ENCODE results near the gene RTCA. TPM values are rescaled to one million over a fixed set of nuclear protein-coding genes. Genes with fewer than 3 reads are reported as not detected.
"Not testable (repeated sequence)": the region's sequence is repeated elsewhere in the genome, so short reads cannot be mapped to it uniquely, and the experiment has no call there.

RTCA gene
- 52.2 TPM for total RNA-seq
- long read RNA-seq, transcript RTCA-203 (11 exons, 2,535 nt), result major isoform, 91 of 102 reads
- long read RNA-seq, partial matches to known transcripts, result 3 of 102 reads
- long read RNA-seq, other reads (novel, unspliced or antisense), result 5 of 102 reads

DNA sequence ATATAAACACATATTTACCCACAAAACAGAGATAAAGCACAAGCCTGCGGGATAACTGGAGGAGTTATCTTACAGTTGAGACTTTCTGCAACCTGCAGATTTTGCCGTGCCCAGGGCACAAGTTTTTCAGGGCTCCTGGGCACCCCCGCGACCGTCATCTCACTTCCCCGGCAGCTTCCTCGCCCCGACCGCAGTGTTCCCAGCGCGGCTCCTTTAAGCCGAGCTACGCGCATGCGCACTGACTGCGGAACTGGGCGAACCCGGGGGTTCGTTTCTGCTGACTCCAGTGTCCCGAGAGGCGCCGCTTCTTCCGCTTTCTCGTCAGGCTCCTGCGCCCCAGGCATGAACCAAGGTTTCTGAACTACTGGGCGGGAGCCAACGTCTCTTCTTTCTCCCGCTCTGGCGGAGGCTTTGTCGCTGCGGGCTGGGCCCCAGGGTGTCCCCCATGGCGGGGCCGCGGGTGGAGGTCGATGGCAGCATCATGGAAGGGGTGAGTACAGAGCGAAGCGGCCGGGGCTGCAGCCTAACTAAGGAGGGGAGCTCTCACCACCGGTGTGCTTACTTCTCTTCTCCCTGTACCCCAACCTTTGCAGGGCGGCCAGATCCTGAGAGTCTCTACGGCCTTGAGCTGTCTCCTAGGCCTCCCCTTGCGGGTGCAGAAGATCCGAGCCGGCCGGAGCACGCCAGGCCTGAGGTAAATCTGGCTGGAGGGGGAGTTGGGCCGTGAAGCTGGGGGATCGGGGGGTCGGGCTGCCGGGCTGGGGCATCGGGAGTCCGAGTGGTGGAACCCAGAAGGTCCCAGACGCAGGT is at the start of gene RTCA:
Gene RTCA, plus strand, starts transcription at position 286 of the 810 bp plus-strand sequence. Its CDS starts 160 bp downstream, at position 446.
- DNase-seq, result peak; percentile 99
- intact Hi-C loops (cut with micrococcal nuclease), result no loop called here
- peak; percentile 100 for ATAC-seq

DNA sequence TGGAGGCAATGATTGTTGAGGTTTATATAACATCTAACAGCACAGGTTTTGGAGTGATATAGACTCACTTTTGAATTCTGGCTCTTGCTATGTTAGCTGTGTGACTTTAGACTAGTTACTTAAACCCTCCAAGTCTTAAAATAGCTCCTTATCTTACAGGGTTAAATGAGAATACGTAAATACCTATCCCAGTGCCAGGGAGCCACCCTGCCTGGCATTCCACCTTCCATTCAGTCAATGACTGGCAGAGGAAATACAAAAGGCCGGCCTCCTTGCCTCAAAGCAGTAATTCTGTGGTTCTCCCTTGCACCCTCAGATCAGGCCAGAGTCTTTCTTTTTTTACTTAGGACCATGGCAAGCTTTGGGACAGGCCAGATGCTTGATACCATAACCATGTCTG is 48.2 kb upstream of the RTCA start:
- peak; percentile 67 for DNase-seq
- intact Hi-C loops (cut with micrococcal nuclease), result no loop called here
- peak; percentile 96 for ATAC-seq

DNA sequence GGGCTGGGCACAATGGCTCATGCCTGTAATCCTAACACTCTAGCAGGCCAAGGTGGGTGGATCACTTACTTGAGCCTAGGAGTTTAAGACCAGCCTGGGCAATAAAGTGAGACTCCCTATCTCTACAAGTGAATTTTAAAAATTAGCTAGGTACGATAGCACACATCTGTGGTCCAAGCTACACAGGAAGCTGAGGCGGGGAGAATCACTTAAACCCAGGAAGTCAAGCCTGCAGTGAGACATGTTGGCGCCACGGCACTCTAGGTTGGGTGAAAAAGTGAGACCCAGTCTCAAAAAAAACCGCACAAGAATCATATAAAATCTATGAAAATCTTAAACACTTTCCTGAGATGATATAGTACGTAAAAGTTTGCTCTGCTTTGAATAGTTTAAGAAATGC is 46.6 kb upstream of the RTCA start:
- intact Hi-C loops (cut with micrococcal nuclease), result no loop called here
- DNase-seq, result no peak
- ATAC-seq, result no peak

DNA sequence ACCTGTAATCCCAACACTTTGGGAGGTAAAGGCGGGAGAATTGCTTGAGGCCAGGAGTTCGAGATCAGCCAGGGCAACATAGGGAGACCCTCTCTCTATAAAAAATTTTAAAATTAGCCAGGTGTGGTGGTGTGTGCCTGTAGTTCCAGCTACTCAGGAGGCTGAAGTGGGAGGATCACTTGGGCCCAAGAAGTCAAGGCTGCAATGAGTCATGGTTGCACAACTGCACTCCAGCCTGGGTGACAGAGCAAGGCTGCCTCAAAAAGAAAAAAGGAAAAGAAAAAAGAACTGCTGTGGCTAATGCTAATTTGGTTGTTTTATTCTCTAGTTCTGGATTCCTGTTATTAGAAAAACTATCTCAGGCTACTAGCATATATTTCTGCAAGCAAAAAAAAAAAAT is 46.1 kb upstream of the RTCA start:
- DNase-seq (no peak), ATAC-seq (no peak)
- intact Hi-C loops (cut with micrococcal nuclease), result no loop called here

DNA sequence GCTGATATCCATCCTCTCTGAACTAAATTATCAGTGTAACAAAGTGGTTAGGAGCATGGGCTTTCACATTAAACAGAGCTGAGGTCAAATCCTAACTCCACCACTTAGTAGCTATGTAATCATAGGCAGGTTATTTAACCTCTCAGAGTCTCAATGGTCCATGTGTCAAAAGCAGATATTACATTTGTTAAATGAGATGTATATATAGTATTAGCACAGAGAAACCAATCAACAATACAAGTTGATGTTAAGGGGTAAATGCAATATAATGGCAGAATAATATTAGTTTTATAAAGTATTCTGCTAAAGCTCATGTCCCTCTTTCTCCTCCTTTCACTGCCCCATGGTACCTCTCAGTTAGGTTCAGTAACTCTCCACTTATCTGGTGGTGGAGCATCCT is 43.6 kb upstream of the RTCA start:
- no peak for ATAC-seq
- no peak for DNase-seq
- intact Hi-C loops (cut with micrococcal nuclease), result no loop called here

DNA sequence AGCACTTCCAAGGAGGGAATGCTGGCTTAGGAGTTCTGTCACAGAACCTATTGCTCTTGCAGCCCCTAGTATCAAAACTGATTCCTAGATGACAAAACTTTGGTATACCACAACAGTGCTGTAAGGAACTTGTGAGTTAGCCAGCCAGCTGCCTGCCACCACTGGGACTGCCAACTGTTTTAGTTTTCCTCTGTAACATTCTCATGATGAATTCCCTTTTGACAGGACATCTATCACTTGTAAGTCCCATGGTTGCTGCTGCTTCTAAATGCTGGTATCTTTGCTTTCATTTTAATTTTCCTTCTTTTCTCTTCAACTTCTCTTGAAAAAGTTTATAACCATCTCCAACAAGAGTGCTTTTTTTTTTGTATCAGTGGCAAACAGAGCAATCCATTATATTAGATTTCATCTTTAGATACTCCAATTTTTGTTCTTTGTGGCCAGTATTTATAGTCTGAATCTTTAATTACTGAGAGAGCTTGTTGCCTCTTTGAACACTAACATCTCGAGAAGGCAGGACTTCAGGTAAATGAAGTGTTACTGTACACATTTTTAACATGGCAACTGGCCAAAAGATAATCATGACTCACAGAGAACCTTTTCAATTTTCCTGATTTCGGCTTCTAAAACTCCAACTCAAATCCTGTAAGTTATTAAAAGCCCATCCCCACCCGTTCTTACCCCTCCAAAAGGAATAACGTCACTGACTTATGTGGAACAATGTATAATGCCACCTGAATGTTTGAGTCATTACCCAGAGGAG is 36.2 kb upstream of the RTCA start:
- DNase-seq, result no peak
- intact Hi-C loops (cut with micrococcal nuclease), result no loop called here
- peak; percentile 28 for ATAC-seq

DNA sequence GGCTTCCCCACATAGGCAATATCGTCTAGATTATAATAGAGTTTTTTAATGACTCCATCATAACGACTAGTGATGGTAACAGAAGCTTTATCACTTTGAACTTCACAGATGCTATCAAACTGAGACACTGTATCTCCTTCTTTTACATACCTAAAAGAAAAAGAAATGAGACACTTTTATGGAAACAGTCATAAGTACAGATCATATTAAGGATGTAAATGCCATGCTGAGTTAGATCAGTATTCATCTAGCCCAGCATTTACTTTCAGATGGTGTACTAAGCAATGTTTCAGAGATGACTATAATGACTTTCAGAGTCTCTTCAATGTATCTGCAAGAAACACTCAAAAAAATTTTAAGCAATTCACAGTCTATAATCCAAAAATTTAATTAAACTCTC is 35.3 kb upstream of the RTCA start:
- no peak for ATAC-seq
- DNase-seq, result no peak
- intact Hi-C loops (cut with micrococcal nuclease), result no loop called here

DNA sequence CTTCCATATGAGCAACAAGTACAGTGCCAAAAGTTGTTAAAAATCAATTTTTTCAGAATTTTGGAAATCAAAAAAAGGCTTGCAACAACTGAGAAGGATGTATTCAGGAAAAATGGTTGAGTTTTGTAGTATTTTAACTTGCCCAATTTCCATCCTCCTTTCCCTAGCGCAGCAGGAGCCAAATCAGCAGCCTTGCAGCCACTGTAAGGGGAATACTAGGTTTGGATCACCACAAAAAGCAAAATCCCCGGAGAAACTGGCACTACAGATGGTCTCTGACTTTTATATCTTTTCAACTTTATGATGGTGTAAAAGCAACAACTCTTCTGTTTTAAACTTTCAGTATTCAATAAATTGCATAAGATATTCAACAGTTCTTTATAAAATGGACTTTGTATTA is 34.3 kb upstream of the RTCA start:
- no peak for ATAC-seq

DNA sequence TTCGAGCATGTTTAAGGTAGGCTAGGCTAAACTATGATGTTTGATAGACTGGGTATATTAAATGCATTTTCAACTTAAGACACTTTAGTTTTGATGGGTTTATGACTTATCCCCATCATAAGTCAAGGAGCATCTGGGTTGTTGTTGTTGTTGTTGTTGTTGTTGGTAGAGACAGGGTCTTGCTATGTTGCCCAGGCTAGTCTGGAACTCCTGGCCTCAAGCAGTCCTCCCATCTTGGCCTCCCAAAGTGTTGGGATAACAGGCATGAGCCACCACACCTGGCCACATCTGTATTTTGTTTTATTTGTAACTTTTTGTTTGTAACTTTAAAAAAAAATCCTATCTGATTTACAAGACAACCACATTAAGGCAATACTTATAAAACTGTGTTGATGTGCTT is 33.9 kb upstream of the RTCA start:
- no peak for DNase-seq
- no peak for ATAC-seq
- intact Hi-C loops (cut with micrococcal nuclease), result no loop called here

More for the DNA sequence above, 34.3 kb upstream of the RTCA start:
- intact Hi-C loops (cut with micrococcal nuclease), result no loop called here
- no peak for DNase-seq

DNA sequence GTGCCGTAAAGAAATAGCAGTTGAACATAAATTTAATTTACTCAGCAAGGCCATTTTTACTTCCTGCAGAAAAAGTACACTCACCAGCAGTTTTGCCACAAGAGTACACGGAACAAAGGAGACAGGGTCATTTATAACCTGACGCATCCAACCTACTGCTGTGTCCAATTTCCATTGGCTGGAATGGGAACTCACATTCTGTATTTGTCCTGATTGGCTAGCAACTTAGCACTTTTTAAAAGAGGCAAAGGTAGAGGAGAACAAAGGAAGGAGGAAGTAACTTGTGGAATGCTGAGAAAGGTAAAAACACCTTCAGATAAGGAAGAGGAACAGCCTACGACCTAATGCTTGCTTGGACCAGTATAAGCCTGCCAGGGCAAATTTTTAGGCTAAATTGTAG is 32.5 kb upstream of the RTCA start:
- ATAC-seq; intact Hi-C loops (cut with micrococcal nuclease); DNase-seq: not testable (repeated sequence)

DNA sequence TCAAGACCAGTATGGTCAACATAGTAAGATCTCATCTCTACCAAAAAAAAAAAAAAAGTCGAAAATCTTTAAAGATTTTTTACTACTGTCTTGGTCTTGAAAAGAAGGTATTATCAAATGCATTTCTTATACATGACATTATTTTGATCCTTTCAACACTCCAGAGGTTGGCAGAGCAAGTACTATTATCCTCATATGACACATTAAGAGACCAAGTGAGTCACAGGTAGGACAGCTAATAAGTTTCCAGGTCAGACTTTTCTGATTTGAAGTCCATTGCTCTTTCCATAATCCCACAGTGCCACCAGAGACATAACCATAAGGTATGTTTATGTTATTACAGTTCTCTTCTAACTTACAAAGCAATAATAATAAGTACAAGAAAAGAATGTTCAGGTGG is 31.6 kb upstream of the RTCA start:
- ATAC-seq (no peak), DNase-seq (no peak)
- intact Hi-C loops (cut with micrococcal nuclease), result no loop called here

DNA sequence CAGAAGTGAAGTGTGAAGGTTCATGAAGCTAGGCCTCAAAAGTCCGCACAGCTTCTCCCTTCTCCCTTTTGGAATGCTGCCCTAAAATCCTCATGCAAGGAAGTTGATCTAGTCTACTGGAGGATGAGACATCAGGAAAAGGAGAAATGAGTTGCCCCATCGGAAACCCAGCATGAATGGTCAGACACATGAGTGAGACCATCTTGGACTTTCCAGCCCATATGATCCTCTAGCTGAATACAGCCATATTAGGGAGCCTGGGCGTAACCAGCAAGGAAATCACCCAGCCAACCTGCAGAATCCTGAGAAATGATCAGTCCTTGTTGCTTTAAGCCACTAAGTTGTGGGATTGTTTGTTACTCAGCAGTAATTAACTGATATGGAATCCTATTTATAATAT is 28.9 kb upstream of the RTCA start:
- DNase-seq (no peak), ATAC-seq (no peak)
- intact Hi-C loops (cut with micrococcal nuclease), result no loop called here

DNA sequence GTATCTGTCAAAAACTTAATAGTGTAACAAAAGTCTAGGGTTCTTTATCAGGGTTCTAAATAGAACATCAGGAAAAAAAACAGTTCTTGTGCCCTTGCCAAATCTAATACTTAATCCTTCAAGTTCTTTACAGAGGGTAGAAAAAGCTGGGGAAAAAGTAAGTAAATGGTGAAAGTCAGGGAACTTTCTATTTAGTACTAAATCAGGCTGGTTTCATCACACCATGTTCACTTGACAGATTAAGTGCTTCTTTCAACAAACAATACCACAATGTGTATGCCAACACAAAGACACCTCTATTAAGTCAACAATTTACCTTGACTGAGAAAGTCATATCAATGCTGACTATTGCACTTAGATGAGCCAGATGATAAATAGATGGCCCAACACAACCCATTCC is 26.1 kb upstream of the RTCA start:
- no peak for ATAC-seq
- intact Hi-C loops (cut with micrococcal nuclease), result no loop called here

DNA sequence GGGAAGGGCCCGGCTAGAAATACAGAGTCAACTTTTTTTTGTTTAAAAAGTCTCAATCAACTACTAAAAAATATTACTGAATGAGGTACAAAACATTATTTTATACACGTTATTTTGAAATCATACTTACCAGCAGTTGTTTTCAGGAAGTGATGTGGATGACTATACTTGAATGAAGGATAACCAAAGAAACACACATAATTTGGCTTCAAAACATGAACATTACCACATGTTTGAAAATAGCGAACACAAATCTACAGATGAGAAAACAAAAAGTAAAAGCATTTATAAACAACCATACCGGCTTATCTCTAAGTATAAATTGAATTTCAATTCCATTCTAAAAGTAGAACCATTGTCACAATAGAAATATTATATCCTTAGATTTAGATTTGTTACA is 25.4 kb upstream of the RTCA start:
- ATAC-seq (no peak), DNase-seq (no peak)
- intact Hi-C loops (cut with micrococcal nuclease), result no loop called here

More for the DNA sequence above, 26.1 kb upstream of the RTCA start:
- no peak for DNase-seq

DNA sequence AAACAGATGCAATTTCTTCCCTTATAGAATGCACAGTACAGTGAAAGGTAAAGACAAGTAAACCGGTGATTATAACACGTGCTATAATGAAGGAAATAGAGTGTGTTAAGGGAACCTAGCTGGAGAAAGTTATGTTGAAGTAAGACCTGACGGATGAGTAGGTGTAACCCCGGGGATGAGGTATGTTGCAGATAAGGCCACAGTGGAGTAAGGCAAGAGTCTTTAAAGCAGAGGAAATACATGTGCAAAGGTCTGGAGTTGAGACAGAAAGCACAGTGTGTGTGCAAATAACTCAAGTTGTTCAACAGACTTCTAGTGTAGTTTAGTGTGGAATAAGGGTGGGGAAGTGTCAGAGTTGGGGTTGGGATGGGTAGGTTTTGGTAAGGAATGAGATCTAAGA is 19.3 kb upstream of the RTCA start:
- DNase-seq (no peak), ATAC-seq (no peak)
- intact Hi-C loops (cut with micrococcal nuclease), result no loop called here

DNA sequence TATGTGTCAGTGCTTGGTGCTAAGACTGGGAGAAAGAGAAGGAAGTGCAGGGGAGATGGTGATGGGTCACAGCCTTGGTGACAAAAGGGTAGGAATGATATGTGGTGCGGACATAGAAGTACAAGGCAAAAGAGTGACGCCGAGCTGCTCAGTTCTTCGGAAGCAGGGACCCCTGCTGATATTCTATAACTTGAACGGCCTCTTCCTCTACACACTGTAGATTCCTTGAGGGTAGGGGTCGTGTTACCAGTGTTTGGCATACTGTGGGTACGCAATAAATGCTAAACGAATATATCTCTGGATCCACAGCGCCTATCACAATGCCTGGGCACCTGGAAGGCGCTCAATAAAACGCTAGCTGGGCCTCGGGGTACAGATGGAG is 16.9 kb upstream of the RTCA start:
- intact Hi-C loops (cut with micrococcal nuclease), result no loop called here
- no peak for ATAC-seq

DNA sequence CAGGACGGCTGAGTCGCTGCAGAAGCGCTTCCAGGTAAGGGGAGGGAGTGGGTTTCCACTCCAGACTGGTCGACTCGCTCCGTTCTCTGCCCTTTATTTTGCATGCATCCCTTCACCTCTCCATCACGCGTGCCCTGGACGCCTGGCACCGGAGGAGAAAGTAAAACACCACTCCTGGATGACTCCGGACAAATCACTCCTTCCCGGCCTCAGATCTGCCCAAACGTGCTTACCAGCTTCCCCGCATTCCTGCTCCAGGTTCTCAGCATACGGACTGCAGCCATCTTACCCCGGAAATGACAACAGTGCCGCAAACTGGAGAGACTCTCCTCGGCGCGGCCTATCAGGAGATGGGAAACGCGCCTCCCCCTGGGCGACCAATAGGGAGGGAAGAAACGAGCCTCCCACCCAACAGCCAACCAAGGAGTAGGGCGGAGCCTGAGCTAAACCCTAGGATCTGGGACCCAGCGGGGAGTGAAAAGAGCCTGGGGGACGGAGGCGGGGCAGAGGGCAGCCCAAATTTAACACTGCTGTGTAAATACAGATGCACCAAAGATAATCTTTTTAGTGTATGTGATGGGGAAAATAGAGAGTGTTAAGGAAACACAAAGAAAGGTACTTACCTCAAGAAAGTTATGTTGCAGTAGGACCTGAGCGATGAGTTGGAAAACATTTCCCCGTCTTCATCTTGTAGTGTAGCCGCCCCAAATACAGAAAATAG is 16.3 kb upstream of the RTCA start, which contains the start of gene DBT:
Gene DBT, minus strand, starts transcription at position 298 of the 721 bp plus-strand sequence. Its CDS starts 14 bp downstream, at position 284.
- intact Hi-C loops (cut with micrococcal nuclease), result no loop called here
- peak; percentile 94 for DNase-seq
- peak; percentile 100 for ATAC-seq

More for the DNA sequence above, 16.9 kb upstream of the RTCA start:
- no peak for DNase-seq

DNA sequence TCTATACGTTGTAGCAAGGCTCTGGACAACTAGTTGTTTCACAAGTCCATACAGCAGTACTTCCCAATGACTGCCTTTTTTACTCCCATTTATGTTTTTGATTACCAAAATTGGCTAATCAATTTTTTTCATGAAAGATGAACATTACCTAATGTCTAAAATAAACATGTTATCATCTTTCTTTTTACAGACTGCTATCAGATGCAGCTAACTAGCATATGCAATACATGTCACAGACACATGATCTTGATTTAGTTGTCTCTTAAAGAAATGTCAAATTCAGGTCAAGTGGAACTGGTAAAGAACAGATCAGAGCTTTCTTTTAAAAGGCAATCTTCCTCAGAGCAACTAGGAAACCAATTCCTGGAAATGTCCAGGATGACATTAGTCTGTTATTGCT is 15.8 kb upstream of the RTCA start:
- no peak for DNase-seq
- no peak for ATAC-seq
- intact Hi-C loops (cut with micrococcal nuclease), result no loop called here

DNA sequence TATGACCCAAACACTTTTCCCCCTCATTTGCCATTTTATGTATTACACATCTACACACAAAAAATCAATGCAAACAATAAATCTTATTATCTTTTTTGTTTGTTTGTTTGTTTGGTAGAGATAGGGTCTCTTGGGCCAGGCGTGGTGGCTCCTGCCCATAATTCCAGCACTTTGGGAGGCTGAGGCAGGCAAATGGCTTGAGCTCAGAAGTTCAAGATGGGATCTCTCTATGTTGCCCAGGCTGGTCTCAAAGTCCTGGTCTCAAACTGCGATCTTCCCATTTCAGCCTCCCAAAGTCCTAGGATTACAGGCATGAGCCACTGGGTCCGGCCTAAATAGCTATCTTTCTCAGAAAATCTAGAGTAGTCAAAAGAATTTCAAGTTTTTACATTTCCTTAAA is 15.2 kb upstream of the RTCA start:
- ATAC-seq, result no peak
- intact Hi-C loops (cut with micrococcal nuclease), result no loop called here
- no peak for DNase-seq

DNA sequence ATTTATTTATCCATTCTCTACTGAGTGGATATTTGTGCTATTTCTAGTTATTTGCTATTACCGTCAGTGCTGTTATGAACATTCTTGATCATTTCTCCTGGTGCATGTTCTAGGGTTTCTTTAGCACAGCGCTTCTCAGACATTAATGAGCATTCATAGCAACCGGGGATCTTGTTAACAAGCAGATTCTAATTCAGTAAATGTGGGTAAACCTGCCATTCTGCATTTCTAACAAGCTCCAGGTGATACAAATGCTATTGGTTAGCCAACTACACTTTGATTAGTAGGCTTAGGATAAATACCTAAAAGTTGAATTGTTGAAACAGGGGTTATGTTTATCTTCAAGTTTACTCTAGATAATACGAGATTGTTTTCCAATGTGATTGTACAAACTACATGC is 13.1 kb upstream of the RTCA start:
- DNase-seq (no peak), ATAC-seq (no peak)
- intact Hi-C loops (cut with micrococcal nuclease), result no loop called here

Data from left ventricle myocardium superior (tissue), 1 donor.